CD4-positive, alpha-beta memory T cell (primary cell): ENCODE data around the gene KEL. TPM values are rescaled to one million over a fixed set of nuclear protein-coding genes. Genes with fewer than 3 reads are reported as not detected.

Source experiments
- CTCF ChIA-PET: fragments of 350-600 bp; sonication (Branson Sonifier 250); formaldehyde crosslinking; loops from one replicate; lab custom pipeline; 2021; ENCODE audit warnings: inconsistent platforms; ENCODE audit not compliant: partially characterized antibody; lab: Charles Lee
- POLR2A ChIA-PET: fragments of 350-600 bp; sonication (Branson Sonifier 250); formaldehyde crosslinking; loops from one replicate; lab custom pipeline; 2021; ENCODE audit not compliant: partially characterized antibody; lab: Charles Lee
- DNase-seq, 5 donors: peaks; one replicate each; pipeline versions ENCODE4 v3.0.0 to v3.0.0-alpha.2; 2020 to 2022; ENCODE audit warnings: mixed read lengths in 1 of 5
- H3K27ac ChIP-seq: one replicate; pipeline ENCODE4 v1.7.0; 2013; ENCODE audit warnings: low read depth, low read length
- H3K27me3 ChIP-seq: 2 replicates; pipeline ENCODE4 v1.7.0; 2013; ENCODE audit warnings: mild to moderate bottlenecking, low read length, moderate library complexity; ENCODE audit not compliant: insufficient read depth
- H3K36me3 ChIP-seq: 2 replicates; pipeline ENCODE4 v1.7.0; 2013; ENCODE audit warnings: mild to moderate bottlenecking, low read length, moderate library complexity; ENCODE audit not compliant: insufficient read depth
- H3K4me1 ChIP-seq: 2 replicates; pipeline ENCODE4 v1.7.0; 2013; ENCODE audit warnings: mild to moderate bottlenecking, low read length, moderate library complexity; ENCODE audit not compliant: insufficient read depth
- H3K4me3 ChIP-seq, 2 donors: one replicate each; pipeline ENCODE4 v1.7.0; 2013; ENCODE audit warnings: low read length in 2 of 2, mild to moderate bottlenecking in 1 of 2
- H3K9me3 ChIP-seq, 2 donors: one replicate each; pipeline ENCODE4 v1.7.0; 2013; ENCODE audit warnings: low read length in 2 of 2, control low read depth in 1 of 2; ENCODE audit not compliant: control insufficient read depth in 1 of 2
- H3K27ac Mint-ChIP-seq, 7 donors: one replicate each; pipeline ENCODE4 v1.8.0; 2020 to 2021; ENCODE audit warnings: mixed read lengths in 7 of 7, mild to moderate bottlenecking in 6 of 7, inconsistent platforms in 3 of 7, moderate library complexity in 3 of 7
- H3K27me3 Mint-ChIP-seq, 2 donors: one replicate each; pipeline ENCODE4 v1.8.0; 2020 to 2021; ENCODE audit warnings: mixed read lengths in 2 of 2
- H3K36me3 Mint-ChIP-seq, 2 donors: one replicate each; pipeline ENCODE4 v1.8.0; 2020 to 2021; ENCODE audit warnings: mixed read lengths in 2 of 2, inconsistent platforms in 1 of 2, mild to moderate bottlenecking in 1 of 2
- H3K4me1 Mint-ChIP-seq, 4 donors: one replicate each; pipeline ENCODE4 v1.8.0; 2020 to 2021; ENCODE audit warnings: mixed read lengths in 4 of 4, mild to moderate bottlenecking in 1 of 4
- H3K4me3 Mint-ChIP-seq, 8 donors: one replicate each; pipeline ENCODE4 v1.8.0; 2020 to 2021; ENCODE audit warnings: mixed read lengths in 8 of 8, mild to moderate bottlenecking in 7 of 8, moderate library complexity in 6 of 8, inconsistent platforms in 3 of 8
- H3K9me3 Mint-ChIP-seq, 8 donors: one replicate each; pipeline ENCODE4 v1.8.0; 2020 to 2021; ENCODE audit warnings: mixed read lengths in 8 of 8, mild to moderate bottlenecking in 5 of 8, inconsistent platforms in 3 of 8, moderate library complexity in 1 of 8
- intact Hi-C: fragments of 100-400 bp; cut with micrococcal nuclease; formaldehyde crosslinking; loops from one replicate; pipeline ENCODE4 v1.15.1; 2023
- polyA plus RNA-seq, 2 donors: library from polyadenylated mRNA; unstranded; fragments of 300-500 nt; fragmentation: Illumina TruSeq; gene quantifications; one replicate each; pipeline ENCODE4 v1.2.3, GENCODE V29; 2021
- total RNA-seq, 2 experiments: library from RNA; stranded (reverse); gene quantifications; one replicate each; pipeline ENCODE4 v1.2.3, GENCODE V29; 2021

The KEL gene
- total and polyA plus RNA-seq, 4 experiments from 2014 or later, result 0.20 to 0.61 TPM; not detected in 2

- H3K9me3 Mint-ChIP-seq, result peaks cover 0 to 11% (median 2%) of the 10 kb centered on the region in 8 donors
- no peaks in the 10 kb centered on the region for H3K4me1 Mint-ChIP-seq
- H3K4me3 ChIP-seq, result no peak overlapping the region
- DNase-seq, result no peak
- H3K27me3 ChIP-seq, result no peaks in the 10 kb centered on the region
- H3K27ac ChIP-seq, result no peak overlapping the region
- no peaks in the 10 kb centered on the region for H3K9me3 ChIP-seq
- peaks cover 7 to 9% of the 10 kb centered on the region in 2 donors for H3K27me3 Mint-ChIP-seq
- no peaks in the 10 kb centered on the region for H3K36me3 Mint-ChIP-seq
- CTCF ChIA-PET, result interaction anchor here (0.9 to 1.3 kb wide), 2 partner anchors 9 to 21 kb away, joined by 3 read pairs; no protein-coding TSS in a partner anchor
- no peaks in the 10 kb centered on the region for H3K4me1 ChIP-seq
- intact Hi-C loops, result no loop called here
- POLR2A ChIA-PET, result no interaction called here
- H3K36me3 ChIP-seq, result no peaks in the 10 kb centered on the region
- no peak overlapping the region for H3K4me3 Mint-ChIP-seq
- peak overlapping the region in 1 of 7 donors; percentile 53 for H3K27ac Mint-ChIP-seq
Observed at GRCh38 chr7:142901426-142902259, 60.5 kb downstream of the KEL start.

DNA sequence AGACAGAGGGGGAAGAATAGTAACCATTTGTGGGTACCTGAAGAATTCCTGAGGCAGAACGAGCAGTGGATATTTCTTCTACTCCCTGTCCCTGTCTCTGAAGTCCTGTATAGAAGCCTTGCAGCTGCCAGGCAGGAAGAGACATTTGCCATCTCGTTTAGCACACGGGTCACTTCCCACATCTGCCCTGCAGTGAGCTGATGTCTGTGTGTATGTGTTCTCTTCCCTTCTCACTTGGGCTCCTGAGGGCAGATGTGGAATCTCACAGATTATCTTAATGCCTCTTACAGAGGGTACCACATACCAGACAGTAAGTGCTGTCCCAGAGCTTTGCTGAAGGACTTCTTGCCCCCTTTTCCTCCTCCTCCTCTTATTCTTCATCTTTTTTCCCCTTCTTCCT, 62.5 kb downstream of the KEL start:
- no peak overlapping the region for H3K4me3 Mint-ChIP-seq
- POLR2A ChIA-PET, result no interaction called here
- CTCF ChIA-PET, result interaction anchor here (0.7 kb wide), 1 partner anchor 10 kb away, joined by 3 read pairs; no protein-coding TSS in a partner anchor

GRCh38 chr7:142898377-142899170, 63.6 kb downstream of the KEL start:
- Histone ChIP-seq H3K27me3 (no peaks in the 10 kb centered on the region), H3K9me3 (no peaks in the 10 kb centered on the region), H3K4me3 (no peak overlapping the region), H3K36me3 (no peaks in the 10 kb centered on the region), H3K27ac (no peak overlapping the region), H3K4me1 (no peaks in the 10 kb centered on the region)
- ChIA-PET POLR2A (no interaction called here), CTCF (interaction anchor here (0.6 kb wide), 1 partner anchor 923 kb away, joined by 4 read pairs; no protein-coding TSS in a partner anchor)
- Mint-ChIP-seq H3K27me3 (peaks cover 9 to 15% of the 10 kb centered on the region in 2 donors), H3K36me3 (no peaks in the 10 kb centered on the region), H3K9me3 (peaks cover 0 to 2% (median 0%) of the 10 kb centered on the region in 8 donors), H3K4me3 (no peak overlapping the region), H3K4me1 (no peaks in the 10 kb centered on the region), H3K27ac (no peak overlapping the region)
- DNase-seq, result no peak
- intact Hi-C loops, result no loop called here

More for the DNA sequence above, 62.5 kb downstream of the KEL start:
- H3K36me3 Mint-ChIP-seq, result no peaks in the 10 kb centered on the region
- H3K4me1 Mint-ChIP-seq, result no peaks in the 10 kb centered on the region
- intact Hi-C loops, result no loop called here
- no peaks in the 10 kb centered on the region for H3K9me3 ChIP-seq
- peaks cover 9 to 12% of the 10 kb centered on the region in 2 donors for H3K27me3 Mint-ChIP-seq
- no peak for DNase-seq
- no peak overlapping the region for H3K27ac Mint-ChIP-seq
- H3K4me1 ChIP-seq, result no peaks in the 10 kb centered on the region
- no peak overlapping the region for H3K27ac ChIP-seq
- H3K36me3 ChIP-seq, result no peaks in the 10 kb centered on the region
- H3K27me3 ChIP-seq, result no peaks in the 10 kb centered on the region
- H3K9me3 Mint-ChIP-seq, result peaks cover 0 to 6% (median 0%) of the 10 kb centered on the region in 8 donors
- H3K4me3 ChIP-seq, result no peak overlapping the region

DNA sequence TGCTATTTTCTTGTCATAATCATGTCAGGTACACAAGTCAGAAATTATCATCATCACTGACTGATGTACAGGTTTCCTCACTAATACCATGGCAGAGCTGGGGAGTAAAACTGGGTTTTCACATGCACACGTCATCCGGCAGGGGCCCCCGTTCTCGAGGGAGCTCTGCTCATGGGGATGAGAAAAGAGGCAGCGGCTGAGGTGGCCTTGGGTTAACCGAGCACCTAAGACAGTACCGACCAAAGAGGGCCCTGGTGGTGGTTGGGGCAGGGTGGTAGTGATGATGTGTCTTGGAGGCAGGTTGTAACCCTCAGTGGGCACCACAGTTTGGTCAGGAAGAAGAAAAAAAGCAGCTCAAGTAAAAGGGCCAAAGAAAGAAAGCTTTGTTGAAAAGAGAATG, 64.5 kb downstream of the KEL start:
- intact Hi-C loops, result no loop called here
- no peaks in the 10 kb centered on the region for H3K27me3 ChIP-seq
- H3K4me3 ChIP-seq, result no peak overlapping the region
- H3K27ac ChIP-seq, result no peak overlapping the region
- H3K4me1 ChIP-seq, result no peaks in the 10 kb centered on the region
- H3K4me3 Mint-ChIP-seq, result no peak overlapping the region
- POLR2A ChIA-PET, result no interaction called here
- peaks cover 9 to 14% of the 10 kb centered on the region in 2 donors for H3K27me3 Mint-ChIP-seq
- H3K9me3 Mint-ChIP-seq, result peaks cover 0 to 2% (median 0%) of the 10 kb centered on the region in 8 donors
- H3K36me3 Mint-ChIP-seq, result no peaks in the 10 kb centered on the region
- CTCF ChIA-PET, result no interaction called here
- no peaks in the 10 kb centered on the region for H3K4me1 Mint-ChIP-seq
- H3K27ac Mint-ChIP-seq, result no peak overlapping the region
- DNase-seq, result no peak
- no peaks in the 10 kb centered on the region for H3K36me3 ChIP-seq
- no peaks in the 10 kb centered on the region for H3K9me3 ChIP-seq

DNA sequence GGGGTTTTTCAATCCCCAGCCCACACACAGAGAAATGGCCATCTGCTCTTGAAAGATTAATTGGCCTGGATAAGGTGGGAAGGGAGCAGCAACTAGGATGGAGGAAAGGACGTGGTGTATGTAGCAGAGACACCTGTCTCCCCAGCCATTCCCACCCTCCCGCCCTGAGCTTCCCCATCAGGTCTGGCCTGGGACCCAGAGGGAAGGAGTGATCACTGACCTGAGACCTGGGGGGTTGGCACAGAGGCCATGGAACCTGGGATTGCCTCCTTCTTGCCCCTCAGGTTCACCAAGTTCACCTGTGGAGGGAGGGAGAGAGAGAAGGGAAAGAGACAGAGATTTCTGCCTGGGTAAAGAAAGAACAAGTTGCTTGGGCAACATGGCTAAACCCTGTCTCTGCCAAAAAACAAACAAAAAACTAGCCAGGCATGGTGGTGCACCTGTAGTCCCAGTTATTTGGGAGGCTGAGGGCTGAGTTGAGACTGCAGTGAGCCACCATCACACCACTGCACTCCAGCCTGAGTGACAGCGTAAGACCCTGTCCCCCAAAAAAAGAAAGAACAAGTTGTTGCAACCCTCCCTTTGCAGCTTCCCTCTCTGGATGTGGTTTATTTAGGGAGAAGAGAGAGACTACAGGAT, 65.3 kb downstream of the KEL start:
- H3K4me1 Mint-ChIP-seq, result no peaks in the 10 kb centered on the region
- no peak overlapping the region for H3K4me3 Mint-ChIP-seq
- POLR2A ChIA-PET, result no interaction called here

DNA sequence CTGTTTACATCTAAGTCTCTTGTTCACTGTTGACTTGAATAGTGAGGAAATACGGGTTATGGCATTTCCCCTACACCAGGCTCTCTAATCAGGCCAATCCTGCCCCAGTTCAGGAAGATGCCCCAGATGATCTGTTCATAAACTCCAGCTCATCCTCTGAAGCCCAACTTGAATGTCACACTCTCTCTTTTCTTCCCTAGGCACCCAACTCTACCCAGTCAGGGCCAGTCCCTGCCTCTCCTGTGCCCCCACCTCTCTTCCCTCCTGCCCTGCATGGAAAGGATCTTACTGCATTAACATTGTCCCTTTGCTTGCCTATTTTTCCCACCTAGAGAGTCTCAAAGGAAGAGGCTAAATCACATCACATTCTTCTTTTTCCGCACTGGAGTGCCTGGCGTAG, 66.0 kb downstream of the KEL start:
- intact Hi-C loops, result no loop called here
- Mint-ChIP-seq H3K4me1 (no peaks in the 10 kb centered on the region), H3K36me3 (no peaks in the 10 kb centered on the region), H3K27ac (no peak overlapping the region), H3K9me3 (peaks cover 0 to 2% (median 0%) of the 10 kb centered on the region in 8 donors), H3K27me3 (peaks cover 6 to 14% of the 10 kb centered on the region in 2 donors), H3K4me3 (no peak overlapping the region)
- H3K4me1 ChIP-seq, result no peaks in the 10 kb centered on the region
- no peaks in the 10 kb centered on the region for H3K27me3 ChIP-seq
- no peaks in the 10 kb centered on the region for H3K9me3 ChIP-seq
- no peak overlapping the region for H3K4me3 ChIP-seq
- no peaks in the 10 kb centered on the region for H3K36me3 ChIP-seq
- DNase-seq, result no peak
- no peak overlapping the region for H3K27ac ChIP-seq
- ChIA-PET CTCF (no interaction called here), POLR2A (no interaction called here)

More for the DNA sequence above, 65.3 kb downstream of the KEL start:
- Mint-ChIP-seq H3K27ac (no peak overlapping the region), H3K9me3 (peaks cover 0 to 2% (median 0%) of the 10 kb centered on the region in 8 donors), H3K36me3 (no peaks in the 10 kb centered on the region), H3K27me3 (peaks cover 9 to 14% of the 10 kb centered on the region in 2 donors)
- Histone ChIP-seq H3K4me3 (no peak overlapping the region), H3K9me3 (no peaks in the 10 kb centered on the region), H3K27me3 (no peaks in the 10 kb centered on the region), H3K36me3 (no peaks in the 10 kb centered on the region), H3K4me1 (no peaks in the 10 kb centered on the region), H3K27ac (no peak overlapping the region)
- DNase-seq, result no peak
- intact Hi-C loops, result no loop called here
- CTCF ChIA-PET, result no interaction called here
